SW480 (cell line): ENCODE results near the gene KSR1.
A peak's percentile ranks its signal among the peaks of the same experiment; 100 is the strongest.

ENCODE experiments used
- DNase-seq: peaks from one replicate; pipeline ENCODE4 v3.0.0-alpha.2; 2016; ENCODE audit warnings: low spot score

KSR1 gene

GRCh38 chr17:27518545-27519521 is 62.6 kb downstream of the KSR1 start:
- DNase-seq: no peak

- no peak for DNase-seq
Observed at GRCh38 chr17:27519550-27519949, 63.3 kb downstream of the KSR1 start.

- no peak for DNase-seq
Observed at GRCh38 chr17:27520491-27521185, 64.4 kb downstream of the KSR1 start.

GRCh38 chr17:27521281-27522027 is 65.2 kb downstream of the KSR1 start:
- no peak for DNase-seq

GRCh38 chr17:27522028-27522635 is 65.9 kb downstream of the KSR1 start:
- no peak for DNase-seq

GRCh38 chr17:27523712-27524111 is 67.5 kb downstream of the KSR1 start:
- DNase-seq: peak; percentile 30

GRCh38 chr17:27524594-27524993 is 68.3 kb downstream of the KSR1 start:
- DNase-seq: no peak

GRCh38 chr17:27525316-27525715 is 69.1 kb downstream of the KSR1 start:
- DNase-seq: no peak

GRCh38 chr17:27525836-27526603 is 69.8 kb downstream of the KSR1 start:
- DNase-seq: no peak

- DNase-seq: no peak
Observed at GRCh38 chr17:27526604-27527002, 70.4 kb downstream of the KSR1 start.

GRCh38 chr17:27529230-27529796 is 73.1 kb downstream of the KSR1 start:
- DNase-seq: no peak

- DNase-seq: no peak
Observed at GRCh38 chr17:27530764-27531391, 74.6 kb downstream of the KSR1 start.

GRCh38 chr17:27531469-27531961 is 75.3 kb downstream of the KSR1 start:
- no peak for DNase-seq

GRCh38 chr17:27532269-27533263 is 76.3 kb downstream of the KSR1 start:
- DNase-seq: no peak

GRCh38 chr17:27533874-27534815 is 77.9 kb downstream of the KSR1 start:
- no peak for DNase-seq

- DNase-seq: no peak
Observed at GRCh38 chr17:27535178-27535928, 79.1 kb downstream of the KSR1 start.

- DNase-seq: no peak
Observed at GRCh38 chr17:27535975-27536374, 79.7 kb downstream of the KSR1 start.
